GM19238 (cell line): Measurements from ENCODE around the gene PRDM16.

Experiments
- DNase-seq: peaks from one replicate; pipeline ENCODE4 v3.0.0; 2011; ENCODE audit warnings: low spot score; ENCODE audit not compliant: insufficient read length

PRDM16 gene

GRCh38 chr1:3179471-3179870 lies 110.5 kb downstream of the PRDM16 start:
- DNase-seq: no peak

- DNase-seq: no peak
Measured at GRCh38 chr1:3180915-3181314, 111.9 kb downstream of the PRDM16 start.

- no peak for DNase-seq
Measured at GRCh38 chr1:3181956-3182355, 113.0 kb downstream of the PRDM16 start.

GRCh38 chr1:3183411-3183810 lies 114.4 kb downstream of the PRDM16 start:
- no peak for DNase-seq

- no peak for DNase-seq
Measured at GRCh38 chr1:3183813-3184212, 114.8 kb downstream of the PRDM16 start.

- DNase-seq: no peak
Measured at GRCh38 chr1:3184666-3185065, 115.7 kb downstream of the PRDM16 start.

GRCh38 chr1:3185896-3186525 lies 117.0 kb downstream of the PRDM16 start:
- DNase-seq: no peak

GRCh38 chr1:3186526-3186921 lies 117.5 kb downstream of the PRDM16 start:
- no peak for DNase-seq

- no peak for DNase-seq
Measured at GRCh38 chr1:3187415-3188149, 118.6 kb downstream of the PRDM16 start.

- no peak for DNase-seq
Measured at GRCh38 chr1:3188150-3188971, 119.4 kb downstream of the PRDM16 start.

- no peak for DNase-seq
Measured at GRCh38 chr1:3190256-3191041, 121.4 kb downstream of the PRDM16 start.

GRCh38 chr1:3192361-3192760 lies 123.4 kb downstream of the PRDM16 start:
- no peak for DNase-seq

GRCh38 chr1:3192825-3193224 lies 123.8 kb downstream of the PRDM16 start:
- DNase-seq: no peak

- no peak for DNase-seq
Measured at GRCh38 chr1:3193811-3194210, 124.8 kb downstream of the PRDM16 start.

- DNase-seq: no peak
Measured at GRCh38 chr1:3194760-3195479, 125.9 kb downstream of the PRDM16 start.

GRCh38 chr1:3195480-3195815 lies 126.4 kb downstream of the PRDM16 start:
- DNase-seq: no peak

GRCh38 chr1:3195966-3196515 lies 127.0 kb downstream of the PRDM16 start:
- no peak for DNase-seq

GRCh38 chr1:3196577-3197245 lies 127.7 kb downstream of the PRDM16 start:
- no peak for DNase-seq

GRCh38 chr1:3197781-3198316 lies 128.8 kb downstream of the PRDM16 start:
- no peak for DNase-seq
